ENCODE measurements around the gene ATG7.

The ATG7 gene

GRCh38 chr3:11272906-11273574 lies 843 bp downstream of the ATG7 start:
- peaks cover 0 to 4% (median 0%) of the 10 kb centered on the region in 5 experiments for H3K27me3 ChIP-seq (replicated peaks in 2 of 5; ENCODE audit: control insufficient read depth in 4 of 5, insufficient read depth in 5 of 5, low read length in 4 of 5)
- peak overlapping the region; percentile 96 to 97 for H3K27ac ChIP-seq (ENCODE audit: insufficient read depth in 1 of 2, low read depth in 1 of 2, low read length in 2 of 2, poor library complexity in 1 of 2, severe bottlenecking in 2 of 2)
- peak overlapping the region in 6 of 7 experiments; percentile 85 to 99 (median 96) for H3K4me3 ChIP-seq (ENCODE audit: control insufficient read depth in 1 of 7, extremely low read depth in 1 of 7, insufficient read depth in 4 of 7, low read depth in 2 of 7, low read length in 6 of 7)
- peaks cover 0 to 5% (median 3%) of the 10 kb centered on the region in 4 experiments for H3K36me3 ChIP-seq (ENCODE audit: control insufficient read depth in 4 of 4, insufficient read depth in 4 of 4, low read length in 3 of 4)
- POLR2A ChIA-PET: interaction anchor here (1.5 to 1.8 kb wide), 2 partner anchors 16 kb away, joined by 7 to 10 read pairs; no protein-coding TSS in a partner anchor
- CTCF ChIA-PET: interaction anchor here (0.6 to 2.0 kb wide), 6 partner anchors 8 to 78 kb away, joined by 3 to 12 read pairs (median 4); no protein-coding TSS in a partner anchor
- H3K9me3 ChIP-seq (ENCODE audit: control extremely low read depth in 1 of 5, control insufficient read depth in 4 of 5, insufficient read depth in 2 of 5, low read depth in 1 of 5, low read length in 4 of 5): peaks cover 0 to 6% (median 0%) of the 10 kb centered on the region in 5 experiments
- peak in 2 of 3 donors; percentile 50 to 60 for DNase-seq
- H3K4me1 ChIP-seq (ENCODE audit: control extremely low read depth in 1 of 4, control insufficient read depth in 4 of 4, insufficient read depth in 4 of 4, low read length in 3 of 4): peaks cover 9 to 18% (median 12%) of the 10 kb centered on the region in 4 experiments
- WGBS (ENCODE audit: insufficient coverage): 3% methylated on average over 7 of the region's 9 CpGs

GRCh38 chr3:11273891-11274291 lies 1.7 kb downstream of the ATG7 start:
- WGBS (ENCODE audit: insufficient coverage): 97% methylated on average over 5 of the region's 5 CpGs
- peak in 2 of 3 donors; percentile 27 to 28 for DNase-seq
- Histone ChIP-seq H3K4me1 (ENCODE audit: control extremely low read depth in 1 of 4, control insufficient read depth in 4 of 4, insufficient read depth in 4 of 4, low read length in 3 of 4) (peaks cover 9 to 18% (median 12%) of the 10 kb centered on the region in 4 experiments), H3K36me3 (ENCODE audit: control insufficient read depth in 4 of 4, insufficient read depth in 4 of 4, low read length in 3 of 4) (peaks cover 3 to 8% (median 6%) of the 10 kb centered on the region in 4 experiments), H3K27ac (ENCODE audit: insufficient read depth in 1 of 2, low read depth in 1 of 2, low read length in 2 of 2, poor library complexity in 1 of 2, severe bottlenecking in 2 of 2) (no peak overlapping the region), H3K27me3 (replicated peaks in 2 of 5; ENCODE audit: control insufficient read depth in 4 of 5, insufficient read depth in 5 of 5, low read length in 4 of 5) (no peaks in the 10 kb centered on the region), H3K4me3 (ENCODE audit: control insufficient read depth in 1 of 7, extremely low read depth in 1 of 7, insufficient read depth in 4 of 7, low read depth in 2 of 7, low read length in 6 of 7) (peak overlapping the region in 3 of 7 experiments; percentile 34 to 85 (median 35)), H3K9me3 (ENCODE audit: control extremely low read depth in 1 of 5, control insufficient read depth in 4 of 5, insufficient read depth in 2 of 5, low read depth in 1 of 5, low read length in 4 of 5) (peaks cover 0 to 6% (median 0%) of the 10 kb centered on the region in 5 experiments)
- CTCF ChIA-PET: interaction anchor here (0.8 to 1.0 kb wide), 3 partner anchors 23 to 70 kb away, joined by 3 read pairs; no protein-coding TSS in a partner anchor
- POLR2A ChIA-PET: interaction anchor here (0.6 to 1.8 kb wide), 2 partner anchors 15 to 54 kb away, joined by 4 to 7 read pairs; no protein-coding TSS in a partner anchor

- CTCF ChIA-PET: interaction anchor here (0.8 to 1.0 kb wide), 3 partner anchors 22 to 71 kb away, joined by 3 read pairs; no protein-coding TSS in a partner anchor
- peaks cover 9 to 18% (median 12%) of the 10 kb centered on the region in 4 experiments for H3K4me1 ChIP-seq (ENCODE audit: control extremely low read depth in 1 of 4, control insufficient read depth in 4 of 4, insufficient read depth in 4 of 4, low read length in 3 of 4)
Measured at GRCh38 chr3:11274566-11275142, 2.5 kb downstream of the ATG7 start.

GRCh38 chr3:11275926-11276325 lies 3.7 kb downstream of the ATG7 start:
- ChIA-PET POLR2A (no interaction called here), CTCF (interaction anchor here (1.2 kb wide), 1 partner anchor 10 kb away, joined by 3 read pairs; no protein-coding TSS in a partner anchor)
- no peak for DNase-seq
- peaks cover 9 to 18% (median 12%) of the 10 kb centered on the region in 4 experiments for H3K4me1 ChIP-seq (ENCODE audit: control extremely low read depth in 1 of 4, control insufficient read depth in 4 of 4, insufficient read depth in 4 of 4, low read length in 3 of 4)
- WGBS (ENCODE audit: insufficient coverage): 90% methylated on average over 1 of the region's 2 CpGs
- H3K27me3 ChIP-seq (replicated peaks in 2 of 5; ENCODE audit: control insufficient read depth in 4 of 5, insufficient read depth in 5 of 5, low read length in 4 of 5): no peaks in the 10 kb centered on the region
- H3K9me3 ChIP-seq (ENCODE audit: control extremely low read depth in 1 of 5, control insufficient read depth in 4 of 5, insufficient read depth in 2 of 5, low read depth in 1 of 5, low read length in 4 of 5): peaks cover 0 to 6% (median 0%) of the 10 kb centered on the region in 5 experiments
- H3K27ac ChIP-seq (ENCODE audit: insufficient read depth in 1 of 2, low read depth in 1 of 2, low read length in 2 of 2, poor library complexity in 1 of 2, severe bottlenecking in 2 of 2): no peak overlapping the region
- peaks cover 4 to 13% (median 8%) of the 10 kb centered on the region in 4 experiments for H3K36me3 ChIP-seq (ENCODE audit: control insufficient read depth in 4 of 4, insufficient read depth in 4 of 4, low read length in 3 of 4)
- H3K4me3 ChIP-seq (ENCODE audit: control insufficient read depth in 1 of 7, extremely low read depth in 1 of 7, insufficient read depth in 4 of 7, low read depth in 2 of 7, low read length in 6 of 7): no peak overlapping the region

More at GRCh38 chr3:11274566-11275142, 2.5 kb downstream of the ATG7 start:
- peaks cover 3 to 11% (median 6%) of the 10 kb centered on the region in 4 experiments for H3K36me3 ChIP-seq (ENCODE audit: control insufficient read depth in 4 of 4, insufficient read depth in 4 of 4, low read length in 3 of 4)
- no peak overlapping the region for H3K4me3 ChIP-seq (ENCODE audit: control insufficient read depth in 1 of 7, extremely low read depth in 1 of 7, insufficient read depth in 4 of 7, low read depth in 2 of 7, low read length in 6 of 7)
- DNase-seq: no peak
- POLR2A ChIA-PET: interaction anchor here (0.6 to 1.8 kb wide), 2 partner anchors 14 to 54 kb away, joined by 4 to 7 read pairs; no protein-coding TSS in a partner anchor
- peaks cover 0 to 6% (median 0%) of the 10 kb centered on the region in 5 experiments for H3K9me3 ChIP-seq (ENCODE audit: control extremely low read depth in 1 of 5, control insufficient read depth in 4 of 5, insufficient read depth in 2 of 5, low read depth in 1 of 5, low read length in 4 of 5)
- WGBS (ENCODE audit: insufficient coverage): 96% methylated on average over 4 of the region's 6 CpGs
- peak overlapping the region in 1 of 2 experiments; percentile 8 for H3K27ac ChIP-seq (ENCODE audit: insufficient read depth in 1 of 2, low read depth in 1 of 2, low read length in 2 of 2, poor library complexity in 1 of 2, severe bottlenecking in 2 of 2)
- H3K27me3 ChIP-seq (replicated peaks in 2 of 5; ENCODE audit: control insufficient read depth in 4 of 5, insufficient read depth in 5 of 5, low read length in 4 of 5): no peaks in the 10 kb centered on the region

- ChIA-PET CTCF (no interaction called here), POLR2A (no interaction called here)
- peaks cover 9 to 14% (median 10%) of the 10 kb centered on the region in 4 experiments for H3K4me1 ChIP-seq (ENCODE audit: control extremely low read depth in 1 of 4, control insufficient read depth in 4 of 4, insufficient read depth in 4 of 4, low read length in 3 of 4)
- H3K9me3 ChIP-seq (ENCODE audit: control extremely low read depth in 1 of 5, control insufficient read depth in 4 of 5, insufficient read depth in 2 of 5, low read depth in 1 of 5, low read length in 4 of 5): peaks cover 0 to 6% (median 0%) of the 10 kb centered on the region in 5 experiments
- no peak overlapping the region for H3K4me3 ChIP-seq (ENCODE audit: control insufficient read depth in 1 of 7, extremely low read depth in 1 of 7, insufficient read depth in 4 of 7, low read depth in 2 of 7, low read length in 6 of 7)
- H3K27me3 ChIP-seq (replicated peaks in 2 of 5; ENCODE audit: control insufficient read depth in 4 of 5, insufficient read depth in 5 of 5, low read length in 4 of 5): no peaks in the 10 kb centered on the region
- WGBS (ENCODE audit: insufficient coverage): 100% methylated on average over 2 of the region's 2 CpGs
- H3K36me3 ChIP-seq (ENCODE audit: control insufficient read depth in 4 of 4, insufficient read depth in 4 of 4, low read length in 3 of 4): peaks cover 4 to 15% (median 12%) of the 10 kb centered on the region in 4 experiments
- no peak overlapping the region for H3K27ac ChIP-seq (ENCODE audit: insufficient read depth in 1 of 2, low read depth in 1 of 2, low read length in 2 of 2, poor library complexity in 1 of 2, severe bottlenecking in 2 of 2)
- no peak for DNase-seq
Measured at GRCh38 chr3:11276901-11277300, 4.7 kb downstream of the ATG7 start.

- Histone ChIP-seq H3K27ac (ENCODE audit: insufficient read depth in 1 of 2, low read depth in 1 of 2, low read length in 2 of 2, poor library complexity in 1 of 2, severe bottlenecking in 2 of 2) (no peak overlapping the region), H3K27me3 (replicated peaks in 2 of 5; ENCODE audit: control insufficient read depth in 4 of 5, insufficient read depth in 5 of 5, low read length in 4 of 5) (no peaks in the 10 kb centered on the region), H3K36me3 (ENCODE audit: control insufficient read depth in 4 of 4, insufficient read depth in 4 of 4, low read length in 3 of 4) (peaks cover 7 to 24% (median 22%) of the 10 kb centered on the region in 4 experiments), H3K4me3 (ENCODE audit: control insufficient read depth in 1 of 7, extremely low read depth in 1 of 7, insufficient read depth in 4 of 7, low read depth in 2 of 7, low read length in 6 of 7) (no peak overlapping the region), H3K4me1 (ENCODE audit: control extremely low read depth in 1 of 4, control insufficient read depth in 4 of 4, insufficient read depth in 4 of 4, low read length in 3 of 4) (peaks cover 0 to 8% (median 1%) of the 10 kb centered on the region in 4 experiments), H3K9me3 (ENCODE audit: control extremely low read depth in 1 of 5, control insufficient read depth in 4 of 5, insufficient read depth in 2 of 5, low read depth in 1 of 5, low read length in 4 of 5) (no peaks in the 10 kb centered on the region)
- ChIA-PET POLR2A (no interaction called here), CTCF (interaction anchor here (0.7 to 1.3 kb wide), 2 partner anchors 10 to 39 kb away, joined by 3 to 4 read pairs; partner anchors contain the start of gene ATG7)
- 94% methylated on average over 4 of the region's 5 CpGs for WGBS (ENCODE audit: insufficient coverage)
- DNase-seq: no peak
Measured at GRCh38 chr3:11282250-11283138, 10.3 kb downstream of the ATG7 start.
